HG03565 (cell line): ENCODE data around the gene UNC79.

Experiments used
- ATAC-seq: cut with Tn5 transposase; IDR thresholded peaks from one replicate; pipeline ENCODE4 v1.9.1; 2021; ENCODE audit warnings: mild to moderate bottlenecking, moderate library complexity; ENCODE audit not compliant: unreplicated experiment

UNC79 gene

DNA sequence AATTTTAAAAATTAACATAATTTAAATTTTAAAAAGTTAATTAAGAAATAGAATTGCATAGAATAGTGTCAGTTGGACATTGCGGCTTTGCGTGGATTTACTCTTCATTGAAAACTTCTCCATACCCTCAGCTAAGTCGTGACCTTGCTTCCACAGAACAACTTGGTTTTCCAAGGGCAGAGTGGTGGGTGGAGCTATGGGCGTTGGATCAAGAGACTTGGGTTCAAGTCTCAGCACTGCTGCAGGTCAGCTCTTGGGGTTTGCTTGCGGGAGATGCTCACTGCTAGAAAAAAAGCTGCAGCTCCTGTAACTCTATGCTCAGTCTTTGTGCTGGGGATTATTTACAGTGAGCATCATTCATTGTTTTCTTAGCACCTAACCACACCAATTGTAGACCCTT lies 223.9 kb downstream of the UNC79 start:
- no peak for ATAC-seq

DNA sequence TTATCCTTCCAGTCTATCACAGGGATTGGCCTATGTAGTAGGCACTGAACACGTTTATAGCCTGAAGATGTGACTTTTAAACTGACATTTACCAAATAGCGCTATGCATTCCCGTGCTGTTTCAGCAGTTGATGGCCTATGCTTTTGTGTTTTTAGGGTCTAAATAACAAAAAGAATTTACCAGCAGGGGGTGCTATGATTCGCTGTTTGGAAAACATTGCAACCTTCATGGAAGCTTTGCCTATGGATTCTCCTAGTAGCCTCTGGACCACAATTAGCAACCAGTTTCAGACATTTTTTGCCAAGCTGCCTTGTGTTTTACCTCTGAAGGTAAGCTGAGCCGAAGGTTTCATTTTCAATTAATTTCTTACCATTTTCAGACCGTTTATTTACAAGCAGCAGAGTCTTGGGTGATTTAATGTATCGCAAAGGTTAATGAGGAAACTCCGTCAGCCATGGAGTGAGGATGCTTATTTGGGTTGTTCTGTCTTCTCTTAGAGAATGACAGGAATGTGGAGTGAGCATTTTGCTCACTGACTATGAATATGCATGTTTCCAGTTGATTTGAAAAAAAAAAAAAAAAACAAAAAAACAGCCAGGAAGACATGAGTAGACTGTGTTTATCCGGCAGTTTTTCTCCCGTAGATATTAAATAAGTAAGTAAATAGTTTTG lies 224.5 kb downstream of the UNC79 start:
- ATAC-seq, result no peak

DNA sequence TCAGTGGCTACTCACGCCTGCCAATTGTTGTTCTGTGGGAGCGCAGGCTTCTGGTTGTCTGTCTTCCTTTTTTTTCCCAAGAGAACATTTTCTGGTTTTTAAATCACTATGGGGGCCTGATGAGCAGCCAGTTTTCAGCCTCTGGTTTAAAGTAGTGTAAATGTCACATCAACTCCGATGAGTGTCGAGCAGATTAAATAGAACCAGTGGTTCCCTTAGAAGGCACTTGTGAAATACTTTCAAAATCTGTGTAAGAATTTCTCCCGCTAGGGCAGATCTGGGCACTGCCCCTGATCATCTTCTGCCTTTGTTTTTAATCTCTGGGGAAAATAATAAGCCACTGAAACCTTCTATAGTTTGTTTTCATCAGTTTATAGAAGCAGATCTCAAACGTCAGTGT lies 227.1 kb downstream of the UNC79 start:
- ATAC-seq, result no peak

GRCh38 chr14:93663317-93663716 lies 232.6 kb downstream of the UNC79 start:
- no peak for ATAC-seq

GRCh38 chr14:93665169-93665568 lies 234.4 kb downstream of the UNC79 start:
- no peak for ATAC-seq

- no peak for ATAC-seq
Observed at GRCh38 chr14:93669632-93670031, 238.9 kb downstream of the UNC79 start.

- ATAC-seq, result no peak
Observed at GRCh38 chr14:93674343-93674742, 243.6 kb downstream of the UNC79 start.

- ATAC-seq, result no peak
Observed at GRCh38 chr14:93675651-93676050, 244.9 kb downstream of the UNC79 start.

GRCh38 chr14:93676416-93676958 lies 245.7 kb downstream of the UNC79 start:
- no peak for ATAC-seq

GRCh38 chr14:93682459-93682858 lies 251.7 kb downstream of the UNC79 start:
- ATAC-seq, result no peak

GRCh38 chr14:93683226-93683625 lies 252.5 kb downstream of the UNC79 start:
- no peak for ATAC-seq

DNA sequence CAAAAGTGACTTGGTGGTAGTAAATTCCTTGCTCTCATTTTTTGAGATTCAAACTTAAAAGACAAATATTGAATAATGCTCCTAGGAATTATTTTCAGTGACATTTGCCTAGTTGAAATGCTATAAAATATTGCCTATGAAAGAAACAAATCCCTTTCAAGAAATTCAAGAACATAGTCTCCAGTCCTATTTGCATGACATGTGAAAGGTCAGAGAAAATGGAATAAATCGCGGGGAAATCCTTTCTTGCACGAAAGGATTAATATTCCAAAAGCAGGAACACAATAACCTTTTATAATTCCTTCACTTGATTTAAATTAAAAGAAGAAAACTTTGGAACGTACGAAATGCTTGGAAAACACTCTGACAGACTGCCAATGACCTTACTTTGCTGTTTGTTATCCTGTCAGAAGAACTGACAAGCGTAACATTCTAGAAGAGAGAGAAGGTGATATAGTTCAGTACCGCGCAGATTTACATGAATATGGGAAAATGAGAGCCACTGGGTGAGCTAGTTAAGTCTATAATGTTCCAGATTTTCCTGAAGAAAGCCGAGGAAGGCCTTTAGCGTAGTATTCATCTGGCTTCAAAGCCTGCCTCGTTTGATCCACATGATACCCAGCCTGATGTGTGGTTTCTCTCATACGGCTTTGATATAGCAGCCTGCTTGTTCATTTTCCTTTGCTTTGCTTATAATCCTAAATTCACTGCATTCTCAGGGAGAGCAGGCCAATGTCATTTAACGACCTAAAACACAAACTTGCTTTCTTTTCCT lies 254.6 kb downstream of the UNC79 start:
- ATAC-seq, result no peak

DNA sequence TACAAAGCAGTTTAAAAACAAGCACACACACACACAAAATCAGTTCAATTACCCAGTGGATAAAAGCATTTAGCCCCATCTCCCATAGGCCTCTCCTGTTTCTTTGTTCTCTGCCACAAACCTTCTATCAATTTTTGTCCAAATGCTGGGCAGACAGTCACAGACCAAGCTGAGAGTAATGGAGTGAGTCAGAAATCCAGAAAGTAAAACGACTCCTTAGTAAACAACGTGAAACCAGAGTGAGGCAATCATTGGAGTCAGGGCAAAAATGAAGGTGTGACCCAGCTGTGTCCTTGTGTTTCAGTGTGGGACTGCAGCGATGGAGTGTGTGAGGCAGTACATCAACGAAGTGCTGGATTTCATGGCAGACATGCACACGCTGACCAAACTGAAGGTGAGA lies 255.5 kb downstream of the UNC79 start:
- no peak for ATAC-seq

GRCh38 chr14:93688239-93688666 lies 257.5 kb downstream of the UNC79 start:
- no peak for ATAC-seq

GRCh38 chr14:93688820-93689219 lies 258.1 kb downstream of the UNC79 start:
- ATAC-seq, result no peak

GRCh38 chr14:93690146-93690545 lies 259.4 kb downstream of the UNC79 start:
- no peak for ATAC-seq

DNA sequence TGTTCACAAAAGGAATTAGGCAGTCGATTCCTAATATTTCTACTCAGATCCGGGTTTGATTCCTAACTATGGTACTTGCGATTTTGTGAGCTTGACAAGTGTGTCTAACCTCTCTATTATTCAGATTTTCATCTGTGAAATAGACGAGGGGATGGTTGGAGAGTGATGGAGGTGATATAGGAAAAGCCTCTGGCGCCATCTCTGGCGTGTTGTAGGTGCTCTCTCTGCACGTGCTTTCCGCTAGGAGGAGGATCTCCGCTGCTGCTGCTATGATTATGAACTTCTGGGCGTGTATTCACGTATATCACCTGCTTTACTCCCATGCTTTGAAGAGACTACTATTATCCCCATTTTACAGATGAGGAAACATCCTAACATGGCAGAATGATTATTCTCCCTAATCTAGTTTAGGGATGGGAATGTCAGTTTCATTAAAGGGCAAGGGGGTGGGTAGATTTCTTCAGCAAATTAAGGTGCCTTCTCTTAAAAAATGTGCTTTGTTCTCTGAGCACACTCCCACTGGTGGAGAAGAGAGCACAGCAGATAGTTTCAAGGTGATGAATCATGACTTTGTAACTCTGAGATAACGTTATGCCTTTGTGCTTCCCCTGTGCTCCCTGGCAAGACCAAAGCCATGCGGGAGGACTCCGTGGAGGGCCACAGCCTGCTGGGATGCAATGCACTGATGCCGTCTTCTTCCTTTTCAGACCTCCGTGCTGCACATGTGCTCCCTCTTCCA lies 260.5 kb downstream of the UNC79 start:
- ATAC-seq, result no peak

DNA sequence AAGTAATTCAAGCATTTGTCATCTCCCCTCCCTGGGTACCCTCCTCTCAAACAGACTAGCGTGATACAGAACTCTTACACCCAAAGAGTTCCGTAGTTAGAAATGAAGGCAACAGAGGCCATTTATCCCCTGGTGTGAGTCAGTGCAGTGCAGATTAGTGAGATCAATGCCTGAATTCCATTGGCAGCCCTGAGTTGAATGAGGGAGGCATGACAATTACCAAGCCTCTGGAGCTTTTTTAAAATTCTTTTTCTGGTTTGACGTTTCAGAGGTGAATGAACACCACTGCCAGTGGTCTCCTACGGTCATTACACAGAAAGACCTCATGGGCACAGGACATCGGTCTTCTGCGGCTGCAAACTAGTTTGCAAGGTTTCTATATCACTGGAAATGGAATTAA lies 263.2 kb downstream of the UNC79 start:
- no peak for ATAC-seq

GRCh38 chr14:93700928-93701327 lies 270.2 kb downstream of the UNC79 start:
- ATAC-seq, result no peak

DNA sequence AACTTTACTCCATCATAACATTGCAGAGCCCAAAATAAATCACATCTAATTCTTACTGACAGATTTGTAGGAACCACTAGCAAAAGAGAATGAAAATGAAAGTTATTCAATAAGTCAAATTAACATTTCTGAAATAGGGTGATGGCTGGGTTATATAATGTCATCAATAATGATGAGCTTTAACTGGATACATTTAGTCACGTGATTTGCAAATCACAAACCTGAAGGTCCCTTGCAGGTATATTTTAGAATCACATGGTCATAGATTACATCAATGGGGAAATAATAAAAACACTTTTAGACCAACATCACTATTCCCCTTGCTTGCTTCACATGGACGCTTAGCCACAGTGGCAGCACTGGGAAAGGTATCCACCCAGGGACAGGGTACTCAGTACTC lies 270.8 kb downstream of the UNC79 start:
- ATAC-seq, result no peak

GRCh38 chr14:93702946-93703345 lies 272.2 kb downstream of the UNC79 start:
- ATAC-seq, result no peak

- no peak for ATAC-seq
Observed at GRCh38 chr14:93703941-93704340, 273.2 kb downstream of the UNC79 start.
